DMS153 treated with DMSO at 0.1 percent for 48 hours (cell line): ENCODE results near the gene RER1.

ENCODE experiments used
- DNase-seq: peaks from one replicate; lab custom pipeline; 2025; ENCODE audit not compliant: unreplicated experiment; lab: John Stamatoyannopoulos, UW

The RER1 gene

DNA sequence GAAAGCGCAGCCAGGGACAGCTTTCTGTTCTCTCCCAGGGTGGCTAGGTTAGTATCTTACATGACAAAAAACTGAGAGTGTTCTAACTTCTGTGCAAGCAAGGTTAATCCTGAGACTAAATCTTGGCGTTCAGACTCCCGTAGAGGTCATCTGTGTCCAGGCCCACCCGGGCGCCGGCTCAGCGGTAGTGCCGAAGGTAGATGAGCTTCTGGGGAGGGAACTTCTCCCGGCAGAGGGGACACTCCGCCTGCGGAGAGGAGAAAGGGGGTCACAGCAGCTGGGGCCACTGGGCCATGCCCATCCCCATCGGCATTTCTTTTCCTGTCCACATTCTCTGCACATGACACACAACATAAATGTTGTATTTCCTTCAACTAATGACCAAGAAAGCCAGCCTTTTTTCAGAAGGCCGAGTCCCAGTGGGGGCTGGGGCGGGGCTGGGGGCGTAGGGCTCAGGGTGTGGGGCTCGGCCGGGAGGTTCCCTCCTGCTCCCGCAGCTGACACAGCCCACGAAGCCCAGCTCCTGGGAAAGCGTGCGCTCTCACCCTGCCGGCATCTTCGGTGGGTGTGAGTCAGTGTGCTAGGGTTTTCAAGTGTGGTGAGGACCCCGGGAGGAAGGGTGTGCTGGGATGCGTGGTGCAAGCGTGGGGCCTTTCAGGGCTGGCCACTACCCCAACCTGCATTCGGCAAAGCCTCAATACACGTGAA, 14.1 kb downstream of the RER1 start:
- no peak for DNase-seq

GRCh38 chr1:2406451-2407041, 14.9 kb downstream of the RER1 start:
- DNase-seq = no peak

GRCh38 chr1:2407166-2407990, 15.7 kb downstream of the RER1 start:
- DNase-seq = no peak

GRCh38 chr1:2407991-2408275, 16.3 kb downstream of the RER1 start:
- DNase-seq = no peak

GRCh38 chr1:2408456-2408855, 16.8 kb downstream of the RER1 start:
- DNase-seq = no peak

DNA sequence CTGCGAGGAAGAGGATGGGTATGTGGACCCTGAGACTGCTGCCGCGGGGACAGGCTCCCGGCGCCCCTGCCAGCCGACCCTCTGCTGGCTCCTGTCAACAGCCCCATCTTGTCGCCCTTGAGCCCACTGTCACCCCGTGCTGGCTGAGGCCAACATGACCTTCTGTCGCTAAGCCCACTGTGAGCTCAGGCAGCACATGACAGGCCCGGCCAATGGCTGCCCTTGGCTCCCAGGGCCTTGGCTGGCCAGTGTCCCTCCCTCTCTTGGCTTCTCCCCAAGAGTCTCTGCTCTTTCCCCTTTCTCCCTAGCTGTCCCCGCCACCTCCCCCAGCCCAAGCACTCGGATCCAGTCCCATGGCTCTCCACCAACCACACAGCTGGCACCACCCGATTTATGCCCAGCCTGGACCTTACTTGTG, 17.2 kb downstream of the RER1 start:
- no peak for DNase-seq

DNA sequence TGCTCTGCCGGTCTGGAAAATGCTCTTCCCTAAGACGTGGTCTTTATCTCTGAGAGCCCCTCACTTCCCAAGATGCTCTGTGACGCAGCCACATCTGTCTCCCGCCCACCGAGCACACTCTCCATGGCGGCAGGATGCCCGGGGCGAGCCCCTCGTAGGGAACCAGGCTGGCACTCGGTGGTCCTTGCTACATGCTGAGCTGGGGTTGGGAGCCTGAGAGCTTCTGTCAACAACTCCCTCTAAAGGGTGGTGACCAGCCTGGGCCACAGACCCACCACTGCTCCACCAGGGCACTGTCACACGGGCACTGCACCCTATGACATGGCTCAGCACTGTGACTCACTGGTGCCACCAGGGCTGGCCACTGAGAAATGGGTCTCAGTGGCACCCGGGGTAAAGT, 18.1 kb downstream of the RER1 start:
- DNase-seq = no peak

- no peak for DNase-seq
These were observed 20.3 kb downstream of the RER1 start for GRCh38 chr1:2411801-2412394.

GRCh38 chr1:2412395-2412772, 20.7 kb downstream of the RER1 start, which contains the start of gene PEX10:
TSS of gene PEX10 (minus strand) at chr1:2412564. CDS start at chr1:2412502, 62 bp downstream.
- DNase-seq = peak; percentile 99

DNA sequence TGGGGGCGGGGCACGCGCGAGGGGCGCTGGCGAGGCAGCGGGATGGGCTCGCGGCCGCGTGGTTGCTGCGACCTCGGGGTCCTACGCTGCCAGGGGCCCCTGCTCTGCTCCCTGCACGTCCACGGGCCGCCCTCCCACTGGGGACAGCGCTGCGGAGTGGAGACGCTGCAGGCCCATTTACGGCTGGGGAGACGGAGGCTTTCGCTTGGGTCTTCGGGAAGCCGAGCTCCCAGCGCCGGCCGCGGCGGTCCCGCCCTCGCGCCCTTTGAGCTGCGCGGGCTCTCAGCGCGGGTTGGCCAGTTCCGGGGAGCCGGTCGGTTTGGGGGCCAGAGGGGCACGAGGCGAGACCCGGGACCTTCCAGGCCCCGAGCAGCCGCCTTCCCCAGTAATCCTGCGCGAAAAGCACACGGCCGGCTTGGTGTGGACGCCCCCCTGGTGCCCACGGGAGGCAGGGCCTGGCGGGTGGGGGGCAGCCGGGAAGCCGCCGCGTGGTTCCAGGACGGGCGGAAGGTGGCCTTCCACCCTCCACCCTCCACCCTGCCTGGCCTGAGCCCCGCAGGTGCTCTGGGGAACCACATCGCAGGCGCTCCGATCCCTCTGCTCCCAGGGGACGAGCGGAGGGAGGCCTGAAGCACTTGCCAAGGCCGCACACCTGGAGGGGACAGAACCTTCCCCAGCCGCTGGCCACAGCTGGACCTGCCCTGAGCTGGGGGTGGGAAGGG, 21.3 kb downstream of the RER1 start:
- DNase-seq = peak; percentile 59

DNA sequence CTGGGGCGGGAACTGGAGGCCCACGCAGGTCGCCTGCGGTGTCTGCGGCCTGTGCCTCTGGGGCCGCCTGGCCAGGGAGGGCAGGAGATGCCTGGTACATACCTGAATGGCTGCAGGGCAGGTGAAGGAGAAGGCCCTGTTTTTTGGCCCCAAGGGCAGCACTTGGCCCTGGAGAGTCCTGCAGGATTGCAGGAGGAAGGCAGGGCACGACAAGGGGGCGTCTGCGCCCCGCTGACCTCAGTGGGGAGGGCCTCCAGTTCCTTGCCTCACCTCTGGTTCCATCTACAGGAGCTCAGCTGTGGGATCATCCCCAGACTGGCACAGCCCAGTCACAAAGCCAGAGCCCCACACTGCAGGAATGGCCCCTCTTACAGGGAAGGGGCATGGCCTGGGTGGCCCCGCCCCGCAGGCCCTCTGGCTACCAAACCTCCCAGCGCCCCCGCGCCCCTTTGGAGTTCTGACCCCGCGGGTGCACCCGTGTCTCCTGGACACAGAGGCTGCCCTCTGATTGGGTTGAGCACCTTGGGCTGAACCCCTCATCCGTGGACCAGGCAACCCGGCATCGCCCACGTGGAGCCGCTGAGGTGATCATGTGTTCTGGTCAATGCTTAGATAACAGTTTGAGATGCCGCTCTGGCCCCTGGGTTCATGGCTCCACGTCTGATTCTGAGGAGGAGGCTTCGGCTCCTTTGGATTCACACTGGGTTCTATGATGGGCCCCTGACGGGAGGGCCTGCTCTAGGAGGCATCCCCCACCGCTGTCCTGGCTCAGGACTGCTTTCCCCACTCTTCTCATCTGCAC, 22.1 kb downstream of the RER1 start:
- DNase-seq = peak; percentile 46

DNA sequence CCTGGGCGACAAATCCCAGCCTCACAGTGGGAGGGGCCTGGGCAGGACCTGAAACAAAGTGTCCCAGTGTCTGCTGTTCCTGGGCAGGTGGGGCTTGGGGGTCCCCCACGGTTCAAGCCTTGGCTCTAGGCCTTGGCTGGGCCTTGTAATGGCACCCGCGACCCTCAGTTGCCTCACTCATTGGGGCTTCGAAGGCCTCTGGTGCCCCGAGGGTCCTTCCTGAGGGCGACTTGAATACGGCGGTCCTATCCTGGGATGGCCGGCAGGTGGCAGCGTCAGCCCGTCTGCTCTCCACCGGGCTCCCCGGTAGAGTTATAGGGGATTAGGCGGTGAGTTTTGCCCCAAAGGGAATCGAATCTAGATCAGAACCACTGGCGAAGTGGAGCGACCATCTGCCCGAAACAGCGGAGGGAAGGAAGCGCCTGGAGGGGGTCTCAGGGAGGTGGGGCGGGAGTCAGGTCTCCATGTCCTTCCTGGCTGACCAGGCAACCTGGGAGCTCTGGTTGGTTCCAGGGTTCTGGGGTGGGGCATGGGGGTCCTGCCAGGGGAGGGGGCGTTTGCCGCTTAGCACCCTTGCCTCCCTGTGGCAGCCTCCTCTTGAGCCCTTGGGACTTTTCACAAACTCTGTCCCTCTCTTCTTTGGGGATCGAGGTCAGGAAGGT, 22.8 kb downstream of the RER1 start:
- peak; percentile 90 for DNase-seq

DNA sequence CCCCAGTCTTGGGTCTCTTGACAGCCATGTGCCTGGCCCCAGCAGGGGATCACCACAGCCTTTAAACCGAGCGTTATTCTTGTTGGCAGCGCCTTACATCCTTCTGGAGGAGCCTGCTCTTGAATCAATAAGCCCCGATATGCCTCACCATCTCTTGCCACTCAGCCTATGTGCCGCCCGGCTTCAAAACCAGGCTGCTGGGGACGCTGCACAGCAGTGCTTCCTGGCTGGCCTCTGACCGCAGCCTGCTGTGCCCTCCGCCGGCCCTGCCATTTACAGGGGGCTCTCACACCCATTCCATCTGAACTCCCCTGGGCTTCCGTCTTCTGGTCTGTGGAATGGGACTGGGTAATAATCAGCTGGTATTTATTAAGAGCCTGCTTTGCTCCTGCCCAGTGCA, 23.7 kb downstream of the RER1 start:
- DNase-seq = no peak

GRCh38 chr1:2415801-2416208, 24.2 kb downstream of the RER1 start:
- peak; percentile 93 for DNase-seq

DNA sequence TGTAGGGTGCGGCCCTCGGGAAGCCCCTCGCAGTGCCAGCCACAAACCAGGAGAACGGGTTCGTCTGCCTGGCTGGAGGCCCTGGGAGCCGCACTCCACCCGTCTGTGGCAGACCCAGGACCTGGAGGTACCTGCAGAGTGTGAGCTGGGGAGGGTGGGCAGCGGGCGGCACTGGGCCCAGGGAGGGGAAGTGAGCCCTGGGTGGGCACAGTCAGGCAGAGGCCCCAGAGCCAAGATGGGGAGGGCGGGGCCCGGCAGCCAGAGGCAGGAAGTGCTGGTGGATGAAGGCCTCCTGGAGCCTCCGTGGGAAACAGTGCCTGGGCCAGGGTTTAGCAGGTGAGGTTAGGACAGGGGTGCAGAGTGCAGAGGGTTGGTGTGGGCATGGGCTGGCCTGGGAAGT, 24.8 kb downstream of the RER1 start:
- DNase-seq = peak; percentile 46

GRCh38 chr1:2417083-2417832, 25.6 kb downstream of the RER1 start:
- DNase-seq = no peak

GRCh38 chr1:2417833-2418225, 26.2 kb downstream of the RER1 start:
- no peak for DNase-seq

DNA sequence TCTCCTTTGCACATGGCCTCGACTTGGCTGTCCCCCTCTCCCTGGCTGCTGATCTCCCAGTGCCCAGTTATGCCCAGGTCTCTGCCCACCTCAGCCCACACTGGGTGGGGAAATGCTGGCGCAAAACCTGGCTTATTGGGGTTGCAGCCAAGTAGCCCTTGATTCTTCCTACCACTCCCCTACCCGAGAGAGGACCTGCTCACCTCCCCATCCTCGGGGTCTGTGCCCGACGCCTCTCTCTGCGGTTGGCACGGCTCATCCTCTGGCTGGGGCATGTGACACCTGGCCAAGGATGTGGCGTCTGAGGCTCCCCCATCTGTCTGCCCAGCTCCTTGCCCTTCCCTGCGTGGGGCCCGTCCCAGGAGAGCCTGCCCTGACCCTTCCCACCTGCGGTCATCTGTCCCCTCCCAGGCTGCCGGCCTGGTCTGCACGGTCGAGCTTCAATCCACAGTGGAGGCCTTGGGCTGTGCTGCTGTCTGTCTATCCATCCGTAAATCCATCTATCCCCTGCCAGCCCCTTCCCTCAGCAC, 27.2 kb downstream of the RER1 start:
- DNase-seq = no peak

- no peak for DNase-seq
These were observed 27.8 kb downstream of the RER1 start for GRCh38 chr1:2419416-2419815.
